K562 (cell line): Measurements from ENCODE around the gene BTBD2. TPM values are rescaled to one million over a fixed set of nuclear protein-coding genes. Genes with fewer than 3 reads are reported as not detected.

Experiments used
- EP400 ChIP-seq: fragments of 450-650 bp; IDR thresholded peaks from 2 replicates; pipeline ENCODE4 v1.6.1; 2017; ENCODE audit warnings: antibody characterized with exemption, mild to moderate bottlenecking, moderate library complexity
- FOXP1 ChIP-seq: sonication (generic); formaldehyde crosslinking; IDR thresholded peaks from 2 replicates; pipeline ENCODE4 v1.8.0; 2022; ENCODE audit warnings: mild to moderate bottlenecking, missing genetic modification reagents
- GABPA ChIP-seq: fragments of 200-800 bp; sonication (Bioruptor generic); conservative IDR thresholded peaks from 2 replicates; pipeline ENCODE4 v1.6.1; 2016; ENCODE audit warnings: low read depth, missing genetic modification characterization, missing compliant biosample characterization
- GTF2E2 ChIP-seq: fragments of 200-800 bp; sonication (Bioruptor generic); IDR thresholded peaks from 2 replicates; pipeline ENCODE4 v1.6.1; 2016; ENCODE audit warnings: missing genetic modification characterization, missing compliant biosample characterization
- HOXB6 ChIP-seq: fragments of 250-450 bp; sonication (Bioruptor Pico); IDR thresholded peaks from 2 replicates; pipeline ENCODE4 v1.5.1; 2022; ENCODE audit warnings: mild to moderate bottlenecking, borderline replicate concordance
- LCOR ChIP-seq: sonication (generic); formaldehyde crosslinking; IDR thresholded peaks from 2 replicates; pipeline ENCODE4 v1.8.0; 2022; ENCODE audit warnings: mild to moderate bottlenecking, missing genetic modification reagents
- MTA3 ChIP-seq: fragments of 450-650 bp; formaldehyde crosslinking; IDR thresholded peaks from 2 replicates; pipeline ENCODE4 v1.6.1; 2017; ENCODE audit warnings: mild to moderate bottlenecking, borderline replicate concordance
- PHF20 ChIP-seq: fragments of 450-650 bp; IDR thresholded peaks from 2 replicates; pipeline ENCODE4 v1.6.1; 2018; ENCODE audit not compliant: partially characterized antibody
- POU5F1 ChIP-seq: fragments of 150-350 bp; IDR thresholded peaks from 2 replicates; pipeline ENCODE4 v1.6.1; 2014; ENCODE audit warnings: borderline replicate concordance, low read length, low read depth, mild to moderate bottlenecking; ENCODE audit not compliant: partially characterized antibody
- SMARCE1 ChIP-seq: fragments of 450-650 bp; IDR thresholded peaks from 2 replicates; pipeline ENCODE4 v1.7.1; 2016; ENCODE audit warnings: mild to moderate bottlenecking
- SPI1 ChIP-seq: IDR thresholded peaks from 2 replicates; pipeline ENCODE4 v1.6.1; 2011; ENCODE audit warnings: low read depth, low read length, control low read depth, borderline replicate concordance
- SREBF1 ChIP-seq: fragments of 150-350 bp; IDR thresholded peaks from 2 replicates; pipeline ENCODE4 v1.6.1; 2014; ENCODE audit warnings: antibody characterized with exemption, low read depth, low read length, borderline replicate concordance
- SRF ChIP-seq, 2 experiments: fragments of 250-450, 450-650 bp in 1 of 2; sonication (Bioruptor Pico) in 1 of 2; sonication (generic) in 1 of 2; formaldehyde crosslinking; IDR thresholded peaks; 2 replicates each; pipeline versions ENCODE4 v1.5.0 to v1.5.1; 2020 to 2022; ENCODE audit warnings: mild to moderate bottlenecking in 1 of 2, missing genetic modification reagents in 1 of 2
- TSC22D4 ChIP-seq: fragments of 450-650 bp; IDR thresholded peaks from 2 replicates; pipeline ENCODE4 v1.6.1; 2016; ENCODE audit warnings: missing genetic modification characterization, missing biosample characterization, control low read depth
- ZNF644 ChIP-seq: fragments of 200-800 bp; sonication (Bioruptor generic); IDR thresholded peaks from 2 replicates; pipeline ENCODE4 v1.6.1; 2016; ENCODE audit warnings: low read depth, missing genetic modification characterization, missing compliant biosample characterization
- ZNF778 ChIP-seq: fragments of 450-650 bp; formaldehyde crosslinking; IDR thresholded peaks from 2 replicates; pipeline ENCODE4 v1.4.0; 2020; ENCODE audit warnings: mild to moderate bottlenecking, moderate library complexity
- ZSCAN32 ChIP-seq: fragments of 450-650 bp; formaldehyde crosslinking; IDR thresholded peaks from 2 replicates; pipeline ENCODE4 v1.4.0; 2020; ENCODE audit warnings: mild to moderate bottlenecking, moderate library complexity
- polyA plus RNA-seq, 8 experiments: library from polyadenylated mRNA; depleted of rRNA in 4 of 8; stranded (reverse) in 5 of 8; unstranded in 3 of 8; fragments of >200 nt; fragmentation: Nextera tagmentation in 2 of 8; fragmentation: Illumina TruSeq in 1 of 8; extraction: Ambion mirVana in 2 of 8; extraction: Trizol in 1 of 8; gene quantifications; 2 replicates each; pipeline versions ENCODE4 v1.2.1 to v1.2.3, GENCODE V29; 2011 to 2014; ENCODE audit warnings: inconsistent platforms in 1 of 8, missing spikeins in 1 of 8
- total RNA-seq, 7 experiments: library from RNA; depleted of rRNA in 6 of 7; stranded (reverse); fragments of >200 nt in 6 of 7; fragmentation: Illumina TruSeq in 2 of 7; extraction: Trizol in 2 of 7; gene quantifications; 2 replicates each; pipeline versions ENCODE4 v1.2.1 to v1.2.3, GENCODE V29; 2011 to 2021; ENCODE audit warnings: low replicate concordance in 1 of 7
- TF ChIP-seq, protein P1 (sequence below): sonication (generic); formaldehyde crosslinking; IDR thresholded peaks from 2 replicates; pipeline ENCODE4 v1.8.0; 2023; ENCODE audit warnings: mild to moderate bottlenecking, missing genetic modification reagents
- TF ChIP-seq, protein P2 (sequence below): fragments of 250-450 bp; sonication (Bioruptor Pico); IDR thresholded peaks from 2 replicates; pipeline ENCODE4 v1.9.0; 2021; ENCODE audit warnings: mild to moderate bottlenecking, inconsistent platforms
- TF ChIP-seq, protein P3 (sequence below): sonication (generic); formaldehyde crosslinking; IDR thresholded peaks from 2 replicates; pipeline ENCODE4 v1.8.0; 2022; ENCODE audit warnings: missing genetic modification reagents, mild to moderate bottlenecking, moderate library complexity, borderline replicate concordance

Gene BTBD2
- total and polyA plus RNA-seq, 9 of the 15 experiments (the other 6 are each of a cell fraction or from before 2014, with no cell fraction given): 0.10 to 15.6 (median 6.9) TPM

DNA sequence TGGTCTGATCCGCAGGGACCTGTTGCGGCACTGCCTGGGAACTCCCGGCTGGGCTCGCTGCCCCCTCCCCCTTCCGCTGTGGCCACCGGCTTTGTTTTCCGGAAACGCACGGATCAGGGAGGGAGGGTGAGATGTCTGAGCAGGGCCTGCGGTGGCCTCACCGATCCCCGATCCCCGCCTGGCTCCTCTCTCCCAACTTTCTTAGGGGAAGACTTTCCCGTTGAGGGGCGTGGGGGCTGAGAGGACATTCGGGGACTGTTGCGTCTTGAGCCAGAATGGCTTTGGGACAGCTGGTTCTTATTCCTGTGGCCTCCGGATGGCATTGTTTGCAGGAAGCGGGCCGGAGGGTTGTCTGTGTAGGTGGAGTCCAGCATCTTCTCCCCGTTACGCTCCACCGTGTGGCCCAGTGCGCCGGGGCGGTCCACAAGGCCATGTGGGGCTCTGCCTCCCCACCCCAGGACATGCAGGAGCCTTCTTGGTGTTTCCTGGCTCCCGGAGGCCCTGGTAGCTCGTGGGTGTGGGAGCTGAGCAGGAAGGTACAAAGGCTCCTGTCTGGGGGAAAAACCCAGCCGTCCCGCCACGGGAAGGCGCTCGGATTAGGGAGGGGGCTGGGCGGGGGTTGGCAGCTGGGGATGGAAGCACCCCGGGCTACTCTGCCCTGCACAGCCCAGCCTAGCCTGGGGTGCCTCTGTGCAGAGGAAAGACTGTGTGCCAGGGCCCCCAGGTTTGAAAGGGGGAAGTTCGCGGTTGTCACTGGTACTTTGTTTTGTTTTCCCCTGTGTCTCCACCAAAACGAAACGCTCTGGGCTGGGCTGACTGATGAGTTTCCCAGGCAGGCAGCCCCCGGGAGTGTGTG lies 73.2 kb downstream of the BTBD2 start (continued):
- TF ChIP-seq, protein P1, sequence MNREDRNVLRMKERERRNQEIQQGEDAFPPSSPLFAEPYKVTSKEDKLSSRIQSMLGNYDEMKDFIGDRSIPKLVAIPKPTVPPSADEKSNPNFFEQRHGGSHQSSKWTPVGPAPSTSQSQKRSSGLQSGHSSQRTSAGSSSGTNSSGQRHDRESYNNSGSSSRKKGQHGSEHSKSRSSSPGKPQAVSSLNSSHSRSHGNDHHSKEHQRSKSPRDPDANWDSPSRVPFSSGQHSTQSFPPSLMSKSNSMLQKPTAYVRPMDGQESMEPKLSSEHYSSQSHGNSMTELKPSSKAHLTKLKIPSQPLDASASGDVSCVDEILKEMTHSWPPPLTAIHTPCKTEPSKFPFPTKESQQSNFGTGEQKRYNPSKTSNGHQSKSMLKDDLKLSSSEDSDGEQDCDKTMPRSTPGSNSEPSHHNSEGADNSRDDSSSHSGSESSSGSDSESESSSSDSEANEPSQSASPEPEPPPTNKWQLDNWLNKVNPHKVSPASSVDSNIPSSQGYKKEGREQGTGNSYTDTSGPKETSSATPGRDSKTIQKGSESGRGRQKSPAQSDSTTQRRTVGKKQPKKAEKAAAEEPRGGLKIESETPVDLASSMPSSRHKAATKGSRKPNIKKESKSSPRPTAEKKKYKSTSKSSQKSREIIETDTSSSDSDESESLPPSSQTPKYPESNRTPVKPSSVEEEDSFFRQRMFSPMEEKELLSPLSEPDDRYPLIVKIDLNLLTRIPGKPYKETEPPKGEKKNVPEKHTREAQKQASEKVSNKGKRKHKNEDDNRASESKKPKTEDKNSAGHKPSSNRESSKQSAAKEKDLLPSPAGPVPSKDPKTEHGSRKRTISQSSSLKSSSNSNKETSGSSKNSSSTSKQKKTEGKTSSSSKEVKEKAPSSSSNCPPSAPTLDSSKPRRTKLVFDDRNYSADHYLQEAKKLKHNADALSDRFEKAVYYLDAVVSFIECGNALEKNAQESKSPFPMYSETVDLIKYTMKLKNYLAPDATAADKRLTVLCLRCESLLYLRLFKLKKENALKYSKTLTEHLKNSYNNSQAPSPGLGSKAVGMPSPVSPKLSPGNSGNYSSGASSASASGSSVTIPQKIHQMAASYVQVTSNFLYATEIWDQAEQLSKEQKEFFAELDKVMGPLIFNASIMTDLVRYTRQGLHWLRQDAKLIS: no peak
- TF ChIP-seq PHF20: no peak
- TF ChIP-seq ZNF778: no peak
- peak; percentile 79 for TF ChIP-seq GABPA (tag)
- peak; percentile 22; the same call in 1 of the 2 replicates for TF ChIP-seq SPI1
- peak in 1 of 2 experiments; percentile 76; a peak in 1 of 4 replicates for TF ChIP-seq SRF (CRISPR knock-in tag; IDR thresholded peaks at IDR 0.05)
- no peak for TF ChIP-seq POU5F1
- no peak for TF ChIP-seq HOXB6 (CRISPR knock-in tag)
- no peak for TF ChIP-seq LCOR (CRISPR knock-in tag)
- no peak for TF ChIP-seq ZNF644
- no peak for TF ChIP-seq SREBF1
- TF ChIP-seq SMARCE1: no peak
- TF ChIP-seq ZSCAN32 (CRISPR knock-in tag): no peak
- no peak for TF ChIP-seq GTF2E2
- TF ChIP-seq TSC22D4: no peak
- TF ChIP-seq MTA3: peak; percentile 50; the same call in 1 of the 2 replicates
- TF ChIP-seq FOXP1 (CRISPR knock-in tag): no peak
- TF ChIP-seq, protein P2, sequence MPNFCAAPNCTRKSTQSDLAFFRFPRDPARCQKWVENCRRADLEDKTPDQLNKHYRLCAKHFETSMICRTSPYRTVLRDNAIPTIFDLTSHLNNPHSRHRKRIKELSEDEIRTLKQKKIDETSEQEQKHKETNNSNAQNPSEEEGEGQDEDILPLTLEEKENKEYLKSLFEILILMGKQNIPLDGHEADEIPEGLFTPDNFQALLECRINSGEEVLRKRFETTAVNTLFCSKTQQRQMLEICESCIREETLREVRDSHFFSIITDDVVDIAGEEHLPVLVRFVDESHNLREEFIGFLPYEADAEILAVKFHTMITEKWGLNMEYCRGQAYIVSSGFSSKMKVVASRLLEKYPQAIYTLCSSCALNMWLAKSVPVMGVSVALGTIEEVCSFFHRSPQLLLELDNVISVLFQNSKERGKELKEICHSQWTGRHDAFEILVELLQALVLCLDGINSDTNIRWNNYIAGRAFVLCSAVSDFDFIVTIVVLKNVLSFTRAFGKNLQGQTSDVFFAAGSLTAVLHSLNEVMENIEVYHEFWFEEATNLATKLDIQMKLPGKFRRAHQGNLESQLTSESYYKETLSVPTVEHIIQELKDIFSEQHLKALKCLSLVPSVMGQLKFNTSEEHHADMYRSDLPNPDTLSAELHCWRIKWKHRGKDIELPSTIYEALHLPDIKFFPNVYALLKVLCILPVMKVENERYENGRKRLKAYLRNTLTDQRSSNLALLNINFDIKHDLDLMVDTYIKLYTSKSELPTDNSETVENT (CRISPR knock-in tag): no peak
- TF ChIP-seq EP400: peak; percentile 63; the same call in 1 of the 2 replicates
- TF ChIP-seq, protein P3, sequence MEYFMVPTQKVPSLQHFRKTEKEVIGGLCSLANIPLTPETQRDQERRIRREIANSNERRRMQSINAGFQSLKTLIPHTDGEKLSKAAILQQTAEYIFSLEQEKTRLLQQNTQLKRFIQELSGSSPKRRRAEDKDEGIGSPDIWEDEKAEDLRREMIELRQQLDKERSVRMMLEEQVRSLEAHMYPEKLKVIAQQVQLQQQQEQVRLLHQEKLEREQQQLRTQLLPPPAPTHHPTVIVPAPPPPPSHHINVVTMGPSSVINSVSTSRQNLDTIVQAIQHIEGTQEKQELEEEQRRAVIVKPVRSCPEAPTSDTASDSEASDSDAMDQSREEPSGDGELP (CRISPR knock-in tag): peak; percentile 85
